ENCODE results near the gene PPP1R7.
A peak's percentile ranks its signal among the peaks of the same experiment; 100 is the strongest.

The PPP1R7 gene

GRCh38 chr2:241168366-241168765 is 18.1 kb downstream of the PPP1R7 start:
- DNase-seq (ENCODE audit: low spot score): no peak

GRCh38 chr2:241173557-241173956 is 23.3 kb downstream of the PPP1R7 start:
- no peak for DNase-seq (ENCODE audit: low spot score)

GRCh38 chr2:241177526-241178334 is 27.5 kb downstream of the PPP1R7 start:
- DNase-seq (ENCODE audit: low spot score): no peak

GRCh38 chr2:241178961-241179360 is 28.7 kb downstream of the PPP1R7 start:
- no peak for DNase-seq (ENCODE audit: low spot score)

- peak; percentile 64 for DNase-seq (ENCODE audit: low spot score)
Observed at GRCh38 chr2:241179899-241180298, 29.6 kb downstream of the PPP1R7 start.

GRCh38 chr2:241180495-241180894 is 30.2 kb downstream of the PPP1R7 start:
- no peak for DNase-seq (ENCODE audit: low spot score)

- DNase-seq (ENCODE audit: low spot score): no peak
Observed at GRCh38 chr2:241182126-241182525, 31.9 kb downstream of the PPP1R7 start.

- DNase-seq (ENCODE audit: low spot score): no peak
Observed at GRCh38 chr2:241182531-241183133, 32.4 kb downstream of the PPP1R7 start.

- DNase-seq (ENCODE audit: low spot score): no peak
Observed at GRCh38 chr2:241183221-241183620, 33.0 kb downstream of the PPP1R7 start.

GRCh38 chr2:241184901-241185300 is 34.6 kb downstream of the PPP1R7 start:
- no peak for DNase-seq (ENCODE audit: low spot score)

GRCh38 chr2:241185961-241186360 is 35.7 kb downstream of the PPP1R7 start:
- no peak for DNase-seq (ENCODE audit: low spot score)

GRCh38 chr2:241187101-241187917 is 37.0 kb downstream of the PPP1R7 start:
- no peak for DNase-seq (ENCODE audit: low spot score)

GRCh38 chr2:241187918-241188234 is 37.6 kb downstream of the PPP1R7 start:
- no peak for DNase-seq (ENCODE audit: low spot score)

GRCh38 chr2:241188361-241189092 is 38.3 kb downstream of the PPP1R7 start, which contains the start of gene ANO7:
Gene ANO7, plus strand, starts transcription at chr2:241188677. Its CDS starts 1,387 bp downstream, at chr2:241190064.
- DNase-seq (ENCODE audit: low spot score): no peak

- DNase-seq (ENCODE audit: low spot score): no peak
Observed at GRCh38 chr2:241189093-241189855, 39.0 kb downstream of the PPP1R7 start.

GRCh38 chr2:241189856-241190201 is 39.6 kb downstream of the PPP1R7 start:
- no peak for DNase-seq (ENCODE audit: low spot score)

GRCh38 chr2:241190291-241190981 is 40.2 kb downstream of the PPP1R7 start:
- no peak for DNase-seq (ENCODE audit: low spot score)

- DNase-seq (ENCODE audit: low spot score): no peak
Observed at GRCh38 chr2:241191081-241191480, 40.8 kb downstream of the PPP1R7 start.

GRCh38 chr2:241193271-241193670 is 43.0 kb downstream of the PPP1R7 start:
- no peak for DNase-seq (ENCODE audit: low spot score)

GRCh38 chr2:241194811-241195210 is 44.5 kb downstream of the PPP1R7 start:
- DNase-seq (ENCODE audit: low spot score): no peak

Measured in AG20443 (cell line).